H1 (cell line): Measurements from ENCODE around the gene BRPF1.

Source experiments
- BCL11A ChIP-seq, 2 experiments: IDR thresholded peaks; one replicate each; pipeline ENCODE4 v1.6.1; 2011; ENCODE audit warnings: low read depth in 2 of 2, low read length in 2 of 2, mild to moderate bottlenecking in 2 of 2
- CEBPB ChIP-seq: IDR thresholded peaks from 2 replicates; pipeline ENCODE4 v1.6.1; 2012; ENCODE audit warnings: low read depth, low read length
- GABPA ChIP-seq: IDR thresholded peaks from 2 replicates; pipeline ENCODE4 v1.6.1; 2011; ENCODE audit warnings: mild to moderate bottlenecking, low read length, moderate library complexity, borderline replicate concordance; ENCODE audit not compliant: insufficient read depth
- HDAC6 ChIP-seq: IDR thresholded peaks from one replicate; pipeline ENCODE4 v1.7.1; 2012; ENCODE audit warnings: low read depth, mild to moderate bottlenecking, inconsistent platforms, low read length, moderate library complexity
- JUND ChIP-seq: IDR thresholded peaks from 2 replicates; pipeline ENCODE4 v1.6.1; 2011; ENCODE audit warnings: mild to moderate bottlenecking, improper control_type of control experiment, low read length
- MAFK ChIP-seq: IDR thresholded peaks from 2 replicates; pipeline ENCODE4 v1.6.1; 2012; ENCODE audit warnings: low read depth, mild to moderate bottlenecking, improper control_type of control experiment, low read length
- POLR2A ChIP-seq, 2 experiments: IDR thresholded peaks; 1 replicate in 1 of 2; 2 replicates in 1 of 2; pipeline ENCODE4 v1.6.1; 2011; ENCODE audit warnings: low read depth in 2 of 2, low read length in 2 of 2, mild to moderate bottlenecking in 2 of 2; ENCODE audit errors: control extremely low read depth in 1 of 2
- POLR2AphosphoS5 ChIP-seq: IDR thresholded peaks from 2 replicates; pipeline ENCODE4 v1.6.1; 2011; ENCODE audit warnings: low read depth, low read length
- YY1 ChIP-seq: IDR thresholded peaks from 2 replicates; pipeline ENCODE4 v1.6.1; 2011; ENCODE audit warnings: low read depth, mild to moderate bottlenecking, low read length
- ZNF274 ChIP-seq: IDR thresholded peaks from 2 replicates; pipeline ENCODE4 v1.7.0; 2012; ENCODE audit warnings: low read length, borderline replicate concordance; ENCODE audit errors: extremely low read depth
- TF ChIP-seq, protein P1 (sequence below), 3 experiments: IDR thresholded peaks; 1 replicate in 2 of 3; 2 replicates in 1 of 3; pipeline versions ENCODE4 v1.5.1 to v1.6.1; 2011; ENCODE audit warnings: low read length in 3 of 3, mild to moderate bottlenecking in 3 of 3, inconsistent platforms in 2 of 3, low read depth in 1 of 3, moderate library complexity in 1 of 3; ENCODE audit not compliant: insufficient read depth in 1 of 3; ENCODE audit errors: control extremely low read depth in 1 of 3
- TF ChIP-seq, protein P2 (sequence below): IDR thresholded peaks from 2 replicates; pipeline ENCODE4 v1.6.1; 2012; ENCODE audit warnings: inconsistent platforms
- TF ChIP-seq, protein P3 (sequence below): IDR thresholded peaks from 2 replicates; pipeline ENCODE4 v1.6.1; 2012; ENCODE audit warnings: low read length, inconsistent platforms

DNA sequence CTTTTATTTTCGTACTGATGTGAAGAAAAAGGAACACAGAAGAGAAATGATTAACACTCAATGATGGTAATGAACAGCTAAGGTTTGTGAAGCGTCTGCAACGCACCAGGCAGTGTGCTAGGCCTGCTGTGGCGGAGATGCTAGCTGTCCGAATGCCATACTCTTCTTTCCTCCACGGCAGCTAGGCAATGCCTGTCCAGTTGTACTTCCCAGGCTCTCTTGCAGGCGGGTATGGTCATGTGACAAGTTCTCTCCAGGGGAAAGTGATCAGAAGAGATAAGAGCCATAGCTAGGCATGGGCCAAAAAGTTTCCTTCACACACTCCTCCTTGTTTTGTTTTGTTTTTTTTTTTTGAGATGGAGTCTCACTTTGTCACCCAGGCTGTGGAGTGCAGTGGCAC is 54.1 kb downstream of the BRPF1 start:
- TF ChIP-seq GABPA (no peak), HDAC6 (no peak), POLR2AphosphoS5 (no peak), POLR2A (IDR thresholded peaks at IDR 0.05; ENCODE audit: control extremely low read depth in 1 of 2, low read depth in 2 of 2, low read length in 2 of 2) (no peak), MAFK (no peak), YY1 (no peak), CEBPB (no peak), ZNF274 (no peak), JUND (no peak), BCL11A (IDR thresholded peaks at IDR 0.05; ENCODE audit: low read depth in 2 of 2, low read length in 2 of 2) (no peak)
- TF ChIP-seq, protein P1, sequence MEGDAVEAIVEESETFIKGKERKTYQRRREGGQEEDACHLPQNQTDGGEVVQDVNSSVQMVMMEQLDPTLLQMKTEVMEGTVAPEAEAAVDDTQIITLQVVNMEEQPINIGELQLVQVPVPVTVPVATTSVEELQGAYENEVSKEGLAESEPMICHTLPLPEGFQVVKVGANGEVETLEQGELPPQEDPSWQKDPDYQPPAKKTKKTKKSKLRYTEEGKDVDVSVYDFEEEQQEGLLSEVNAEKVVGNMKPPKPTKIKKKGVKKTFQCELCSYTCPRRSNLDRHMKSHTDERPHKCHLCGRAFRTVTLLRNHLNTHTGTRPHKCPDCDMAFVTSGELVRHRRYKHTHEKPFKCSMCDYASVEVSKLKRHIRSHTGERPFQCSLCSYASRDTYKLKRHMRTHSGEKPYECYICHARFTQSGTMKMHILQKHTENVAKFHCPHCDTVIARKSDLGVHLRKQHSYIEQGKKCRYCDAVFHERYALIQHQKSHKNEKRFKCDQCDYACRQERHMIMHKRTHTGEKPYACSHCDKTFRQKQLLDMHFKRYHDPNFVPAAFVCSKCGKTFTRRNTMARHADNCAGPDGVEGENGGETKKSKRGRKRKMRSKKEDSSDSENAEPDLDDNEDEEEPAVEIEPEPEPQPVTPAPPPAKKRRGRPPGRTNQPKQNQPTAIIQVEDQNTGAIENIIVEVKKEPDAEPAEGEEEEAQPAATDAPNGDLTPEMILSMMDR (IDR thresholded peaks at IDR 0.05; ENCODE audit: control extremely low read depth in 1 of 3, insufficient read depth in 1 of 3, low read depth in 1 of 3, low read length in 3 of 3): no peak
- TF ChIP-seq, protein P2, sequence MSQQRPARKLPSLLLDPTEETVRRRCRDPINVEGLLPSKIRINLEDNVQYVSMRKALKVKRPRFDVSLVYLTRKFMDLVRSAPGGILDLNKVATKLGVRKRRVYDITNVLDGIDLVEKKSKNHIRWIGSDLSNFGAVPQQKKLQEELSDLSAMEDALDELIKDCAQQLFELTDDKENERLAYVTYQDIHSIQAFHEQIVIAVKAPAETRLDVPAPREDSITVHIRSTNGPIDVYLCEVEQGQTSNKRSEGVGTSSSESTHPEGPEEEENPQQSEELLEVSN: no peak
- TF ChIP-seq, protein P3, sequence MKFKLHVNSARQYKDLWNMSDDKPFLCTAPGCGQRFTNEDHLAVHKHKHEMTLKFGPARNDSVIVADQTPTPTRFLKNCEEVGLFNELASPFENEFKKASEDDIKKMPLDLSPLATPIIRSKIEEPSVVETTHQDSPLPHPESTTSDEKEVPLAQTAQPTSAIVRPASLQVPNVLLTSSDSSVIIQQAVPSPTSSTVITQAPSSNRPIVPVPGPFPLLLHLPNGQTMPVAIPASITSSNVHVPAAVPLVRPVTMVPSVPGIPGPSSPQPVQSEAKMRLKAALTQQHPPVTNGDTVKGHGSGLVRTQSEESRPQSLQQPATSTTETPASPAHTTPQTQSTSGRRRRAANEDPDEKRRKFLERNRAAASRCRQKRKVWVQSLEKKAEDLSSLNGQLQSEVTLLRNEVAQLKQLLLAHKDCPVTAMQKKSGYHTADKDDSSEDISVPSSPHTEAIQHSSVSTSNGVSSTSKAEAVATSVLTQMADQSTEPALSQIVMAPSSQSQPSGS: no peak
